Measurements from ENCODE around the gene GABRG2.

- TF ChIP-seq POLR2AphosphoS5 (IDR thresholded peaks at IDR 0.05) (no peak), CTCF (IDR thresholded peaks at IDR 0.05; ENCODE audit: poor library complexity, severe bottlenecking) (no peak), REST (IDR thresholded peaks at IDR 0.05; ENCODE audit: borderline replicate concordance) (no peak), EZH2 (IDR thresholded peaks at IDR 0.05; ENCODE audit: borderline replicate concordance, insufficient read depth, low read length, poor library complexity, severe bottlenecking) (no peak), TAF1 (IDR thresholded peaks at IDR 0.05; ENCODE audit: low read depth) (no peak), MXI1 (conservative IDR thresholded peaks at IDR 0.05; ENCODE audit: poor library complexity, severe bottlenecking) (no peak)
These were observed 52.2 kb downstream of the GABRG2 start for GRCh38 chr5:162119801-162120200.
